Fibroblast of lung (primary cell): Measurements from ENCODE around the gene NRXN2.

Source experiments
- EZH2 ChIP-seq: IDR thresholded peaks from 2 replicates; pipeline ENCODE4 v1.5.1; 2012; ENCODE audit warnings: low read length, control low read depth, mild to moderate bottlenecking; ENCODE audit errors: missing control alignments
- TF ChIP-seq, protein P1 (sequence below), 2 donors: IDR thresholded peaks in 1 of 2; conservative IDR thresholded peaks in 1 of 2; 1 replicate in 1 of 2; 2 replicates in 1 of 2; pipeline ENCODE4 v1.5.1; 2011 to 2012; ENCODE audit warnings: low read length in 2 of 2, control low read depth in 1 of 2, inconsistent platforms in 1 of 2, low read depth in 1 of 2, mild to moderate bottlenecking in 1 of 2

DNA sequence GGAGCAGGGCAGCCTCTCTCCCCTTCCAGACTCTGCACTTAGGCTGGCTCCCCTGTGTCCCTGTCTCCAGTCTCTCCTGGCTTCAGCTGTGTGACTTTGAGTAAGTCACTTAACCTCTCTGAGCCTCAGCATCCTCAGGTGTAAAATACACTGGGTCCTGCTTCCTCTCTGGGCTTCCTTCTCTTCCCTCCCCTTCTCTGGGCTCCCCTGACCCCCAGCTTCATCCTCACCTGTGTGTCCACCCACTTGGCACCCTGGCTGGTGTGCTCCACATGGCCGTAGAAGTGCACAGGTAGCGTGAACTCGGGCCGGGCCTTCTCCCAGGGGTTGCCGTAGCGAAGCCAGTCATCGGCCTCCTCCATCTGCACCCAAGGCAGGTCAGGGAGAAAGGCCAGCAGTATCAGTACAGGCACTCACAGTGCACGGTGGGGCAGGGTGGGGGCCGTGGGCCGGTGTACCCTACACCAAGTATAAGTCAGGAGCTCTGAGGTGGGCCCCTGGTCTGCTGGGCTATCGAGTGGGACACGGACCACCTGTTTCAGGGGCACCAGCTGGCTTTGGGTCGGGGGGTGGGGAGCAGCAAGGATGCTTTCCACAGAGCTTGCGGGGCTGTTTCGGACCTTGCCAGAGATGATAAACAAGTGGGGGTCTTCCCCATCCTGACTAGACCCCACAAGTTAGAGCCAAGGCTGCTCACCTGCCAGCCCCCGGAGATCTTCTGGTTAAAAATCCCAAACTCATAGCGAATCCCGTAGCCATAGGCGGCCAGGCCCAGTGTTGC lies 34.7 kb upstream of the NRXN2 start:
- TF ChIP-seq, protein P1, sequence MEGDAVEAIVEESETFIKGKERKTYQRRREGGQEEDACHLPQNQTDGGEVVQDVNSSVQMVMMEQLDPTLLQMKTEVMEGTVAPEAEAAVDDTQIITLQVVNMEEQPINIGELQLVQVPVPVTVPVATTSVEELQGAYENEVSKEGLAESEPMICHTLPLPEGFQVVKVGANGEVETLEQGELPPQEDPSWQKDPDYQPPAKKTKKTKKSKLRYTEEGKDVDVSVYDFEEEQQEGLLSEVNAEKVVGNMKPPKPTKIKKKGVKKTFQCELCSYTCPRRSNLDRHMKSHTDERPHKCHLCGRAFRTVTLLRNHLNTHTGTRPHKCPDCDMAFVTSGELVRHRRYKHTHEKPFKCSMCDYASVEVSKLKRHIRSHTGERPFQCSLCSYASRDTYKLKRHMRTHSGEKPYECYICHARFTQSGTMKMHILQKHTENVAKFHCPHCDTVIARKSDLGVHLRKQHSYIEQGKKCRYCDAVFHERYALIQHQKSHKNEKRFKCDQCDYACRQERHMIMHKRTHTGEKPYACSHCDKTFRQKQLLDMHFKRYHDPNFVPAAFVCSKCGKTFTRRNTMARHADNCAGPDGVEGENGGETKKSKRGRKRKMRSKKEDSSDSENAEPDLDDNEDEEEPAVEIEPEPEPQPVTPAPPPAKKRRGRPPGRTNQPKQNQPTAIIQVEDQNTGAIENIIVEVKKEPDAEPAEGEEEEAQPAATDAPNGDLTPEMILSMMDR (conservative IDR thresholded peaks at IDR 0.05 in 1 of 2, IDR thresholded peaks at IDR 0.05 in 1 of 2; ENCODE audit: low read depth in 1 of 2, low read length in 2 of 2): no peak
- no peak for TF ChIP-seq EZH2
